Measurements from ENCODE around the gene CNIH1.

DNA sequence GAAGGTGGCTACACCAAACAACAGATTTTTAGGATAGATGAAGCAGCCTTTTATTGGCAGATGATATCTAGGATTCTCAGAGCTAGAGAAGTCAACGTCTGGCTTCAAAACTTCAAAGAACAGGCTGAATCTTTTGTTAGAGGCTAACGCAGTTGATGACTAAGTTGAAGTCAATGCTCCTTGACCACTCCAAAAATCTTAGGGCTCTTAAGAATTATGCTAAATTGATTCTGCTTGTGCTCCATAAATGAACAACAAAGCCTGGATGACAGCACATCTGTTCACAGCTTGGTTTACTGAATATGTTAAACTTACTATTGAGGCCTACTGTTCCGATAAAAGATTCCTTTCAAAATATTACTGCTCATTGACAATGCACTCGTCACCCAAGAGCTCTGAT is 57.3 kb downstream of the CNIH1 start:
- TF ChIP-seq EZH2 (IDR thresholded peaks at IDR 0.05; ENCODE audit: borderline replicate concordance, low read length) (no peak), CTCF (conservative IDR thresholded peaks at IDR 0.05 in 1 of 2, IDR thresholded peaks at IDR 0.05 in 1 of 2; ENCODE audit: extremely low read depth in 1 of 2, insufficient read depth in 1 of 2, low read depth in 1 of 2, low read length in 2 of 2) (no peak)
